HL-60 (cell line): ENCODE data around the gene MTPN.

Experiments
- DNase-seq, 2 experiments: peaks; one replicate each; pipeline ENCODE4 v3.0.0-alpha.2; 2010 to 2020; ENCODE audit warnings: low read depth in 1 of 2, low spot score in 1 of 2
- H3K27ac ChIP-seq: fragments of 250-450 bp; sonication (Bioruptor Pico); replicated peaks from 2 replicates; pipeline ENCODE4 v1.5.1; 2020; ENCODE audit warnings: mild to moderate bottlenecking, moderate library complexity
- H3K27me3 ChIP-seq: fragments of 250-450 bp; sonication (Bioruptor Pico); 2 replicates; pipeline ENCODE4 v1.5.1; 2021; ENCODE audit warnings: mild to moderate bottlenecking, moderate library complexity; ENCODE audit not compliant: insufficient read depth, poor library complexity, severe bottlenecking
- H3K4me3 ChIP-seq: replicated peaks from 2 replicates; pipeline ENCODE4 v1.5.1; 2011; ENCODE audit warnings: mild to moderate bottlenecking, control low read depth, low read length; ENCODE audit not compliant: insufficient read depth
- GABPA ChIP-seq: IDR thresholded peaks from 2 replicates; pipeline ENCODE4 v1.6.1; 2012; ENCODE audit warnings: low read depth
- POLR2AphosphoS5 ChIP-seq: IDR thresholded peaks from 2 replicates; pipeline ENCODE4 v1.6.1; 2012; ENCODE audit warnings: low read depth
- SPI1 ChIP-seq: IDR thresholded peaks from 2 replicates; pipeline ENCODE4 v1.6.1; 2012; ENCODE audit warnings: low read depth, mild to moderate bottlenecking, borderline replicate concordance
- TF ChIP-seq, protein P1 (sequence below): IDR thresholded peaks from one replicate; pipeline ENCODE4 v1.5.1; 2011; ENCODE audit warnings: low read length, control low read depth, inconsistent platforms; ENCODE audit not compliant: insufficient read depth
- TF ChIP-seq, protein P2 (sequence below): IDR thresholded peaks from 2 replicates; pipeline ENCODE4 v1.6.1; 2012; ENCODE audit warnings: low read depth; ENCODE audit not compliant: insufficient replicate concordance

MTPN gene

DNA sequence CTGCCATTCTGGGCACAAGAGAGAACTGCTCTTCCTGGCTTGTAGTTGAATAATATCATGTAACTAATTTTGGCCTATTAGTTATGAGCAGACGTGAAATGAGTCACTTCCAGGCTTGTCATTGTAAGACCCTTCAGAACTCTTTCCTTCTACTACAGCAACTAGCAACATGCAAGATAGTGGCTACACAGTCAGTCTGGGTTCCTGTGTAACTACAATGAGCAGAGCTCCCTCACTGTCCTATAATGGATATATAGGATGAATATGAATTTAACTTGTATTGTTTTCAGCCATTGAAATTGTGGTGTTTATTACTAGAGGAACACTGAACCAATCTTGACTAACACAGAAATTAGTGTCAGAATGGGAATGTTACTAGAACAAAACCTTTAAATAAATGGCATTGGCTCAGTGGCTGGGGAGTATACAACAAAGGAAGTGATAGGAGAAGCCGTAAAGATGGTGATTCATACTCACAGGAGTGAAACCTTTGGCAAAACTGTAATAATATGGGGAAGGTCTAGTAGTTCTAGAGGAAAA, 2.9 kb upstream of the MTPN start:
- no peak overlapping the region for H3K4me3 ChIP-seq
- H3K27ac ChIP-seq, result no peak overlapping the region
- no peak for DNase-seq
- H3K27me3 ChIP-seq, result no peaks in the 10 kb centered on the region
- TF ChIP-seq, protein P1, sequence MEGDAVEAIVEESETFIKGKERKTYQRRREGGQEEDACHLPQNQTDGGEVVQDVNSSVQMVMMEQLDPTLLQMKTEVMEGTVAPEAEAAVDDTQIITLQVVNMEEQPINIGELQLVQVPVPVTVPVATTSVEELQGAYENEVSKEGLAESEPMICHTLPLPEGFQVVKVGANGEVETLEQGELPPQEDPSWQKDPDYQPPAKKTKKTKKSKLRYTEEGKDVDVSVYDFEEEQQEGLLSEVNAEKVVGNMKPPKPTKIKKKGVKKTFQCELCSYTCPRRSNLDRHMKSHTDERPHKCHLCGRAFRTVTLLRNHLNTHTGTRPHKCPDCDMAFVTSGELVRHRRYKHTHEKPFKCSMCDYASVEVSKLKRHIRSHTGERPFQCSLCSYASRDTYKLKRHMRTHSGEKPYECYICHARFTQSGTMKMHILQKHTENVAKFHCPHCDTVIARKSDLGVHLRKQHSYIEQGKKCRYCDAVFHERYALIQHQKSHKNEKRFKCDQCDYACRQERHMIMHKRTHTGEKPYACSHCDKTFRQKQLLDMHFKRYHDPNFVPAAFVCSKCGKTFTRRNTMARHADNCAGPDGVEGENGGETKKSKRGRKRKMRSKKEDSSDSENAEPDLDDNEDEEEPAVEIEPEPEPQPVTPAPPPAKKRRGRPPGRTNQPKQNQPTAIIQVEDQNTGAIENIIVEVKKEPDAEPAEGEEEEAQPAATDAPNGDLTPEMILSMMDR, result no peak
- TF ChIP-seq SPI1 (no peak), POLR2AphosphoS5 (no peak), GABPA (no peak)
- TF ChIP-seq, protein P2, sequence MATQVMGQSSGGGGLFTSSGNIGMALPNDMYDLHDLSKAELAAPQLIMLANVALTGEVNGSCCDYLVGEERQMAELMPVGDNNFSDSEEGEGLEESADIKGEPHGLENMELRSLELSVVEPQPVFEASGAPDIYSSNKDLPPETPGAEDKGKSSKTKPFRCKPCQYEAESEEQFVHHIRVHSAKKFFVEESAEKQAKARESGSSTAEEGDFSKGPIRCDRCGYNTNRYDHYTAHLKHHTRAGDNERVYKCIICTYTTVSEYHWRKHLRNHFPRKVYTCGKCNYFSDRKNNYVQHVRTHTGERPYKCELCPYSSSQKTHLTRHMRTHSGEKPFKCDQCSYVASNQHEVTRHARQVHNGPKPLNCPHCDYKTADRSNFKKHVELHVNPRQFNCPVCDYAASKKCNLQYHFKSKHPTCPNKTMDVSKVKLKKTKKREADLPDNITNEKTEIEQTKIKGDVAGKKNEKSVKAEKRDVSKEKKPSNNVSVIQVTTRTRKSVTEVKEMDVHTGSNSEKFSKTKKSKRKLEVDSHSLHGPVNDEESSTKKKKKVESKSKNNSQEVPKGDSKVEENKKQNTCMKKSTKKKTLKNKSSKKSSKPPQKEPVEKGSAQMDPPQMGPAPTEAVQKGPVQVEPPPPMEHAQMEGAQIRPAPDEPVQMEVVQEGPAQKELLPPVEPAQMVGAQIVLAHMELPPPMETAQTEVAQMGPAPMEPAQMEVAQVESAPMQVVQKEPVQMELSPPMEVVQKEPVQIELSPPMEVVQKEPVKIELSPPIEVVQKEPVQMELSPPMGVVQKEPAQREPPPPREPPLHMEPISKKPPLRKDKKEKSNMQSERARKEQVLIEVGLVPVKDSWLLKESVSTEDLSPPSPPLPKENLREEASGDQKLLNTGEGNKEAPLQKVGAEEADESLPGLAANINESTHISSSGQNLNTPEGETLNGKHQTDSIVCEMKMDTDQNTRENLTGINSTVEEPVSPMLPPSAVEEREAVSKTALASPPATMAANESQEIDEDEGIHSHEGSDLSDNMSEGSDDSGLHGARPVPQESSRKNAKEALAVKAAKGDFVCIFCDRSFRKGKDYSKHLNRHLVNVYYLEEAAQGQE, result no peak

DNA sequence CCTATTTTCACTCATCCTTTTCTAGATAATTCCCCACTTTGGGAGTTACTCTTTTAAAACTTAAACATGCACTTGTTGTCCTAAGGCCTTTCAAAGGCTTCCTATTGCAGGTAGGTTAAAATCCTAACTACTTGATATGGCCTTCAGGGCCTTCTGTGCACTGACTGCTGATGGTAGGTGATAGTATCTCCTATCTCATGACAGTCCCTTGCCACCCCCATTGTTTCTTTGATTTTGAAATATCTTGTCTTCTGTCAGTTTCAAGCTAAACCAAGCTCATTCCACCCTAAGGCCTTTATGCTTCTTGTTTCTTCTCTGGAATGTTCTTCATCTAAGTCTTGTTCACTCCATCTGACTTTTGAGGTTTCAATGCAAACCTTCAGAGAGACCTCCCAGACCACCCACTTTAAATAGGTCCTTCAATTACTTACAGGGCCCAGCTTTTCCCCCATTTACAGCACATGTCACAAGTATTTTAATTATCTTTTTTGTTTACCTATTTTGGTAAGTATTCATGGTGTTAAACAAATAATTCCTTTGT, 2.4 kb upstream of the MTPN start:
- H3K27ac ChIP-seq, result no peak overlapping the region
- TF ChIP-seq, protein P2, result no peak
- no peak for TF ChIP-seq SPI1
- TF ChIP-seq, protein P1, result no peak
- no peak for TF ChIP-seq GABPA
- TF ChIP-seq POLR2AphosphoS5, result no peak
- H3K4me3 ChIP-seq, result no peak overlapping the region
- DNase-seq, result no peak
- H3K27me3 ChIP-seq, result no peaks in the 10 kb centered on the region

DNA sequence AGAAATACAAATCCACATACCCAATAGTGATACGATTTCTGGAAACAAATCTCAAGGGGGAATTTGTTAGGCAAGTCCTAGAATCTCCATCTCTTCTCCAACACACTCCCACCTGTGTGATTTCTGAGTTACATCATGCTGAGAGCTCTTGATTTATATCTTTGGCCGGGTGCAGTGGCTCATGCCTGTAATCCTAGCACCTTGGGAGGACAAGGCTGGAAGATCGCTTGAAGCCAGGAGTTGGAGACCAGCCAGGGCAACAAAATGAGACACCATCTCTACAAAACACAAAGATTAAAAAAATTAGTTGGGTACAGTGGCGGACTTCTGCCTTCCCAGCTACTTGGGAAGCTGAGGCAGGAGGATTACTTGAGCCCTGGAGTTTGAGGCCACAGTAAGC, 1.5 kb upstream of the MTPN start:
- H3K4me3 ChIP-seq, result no peak overlapping the region
- TF ChIP-seq, protein P2, result no peak
- TF ChIP-seq POLR2AphosphoS5 (no peak), SPI1 (no peak), GABPA (no peak)
- TF ChIP-seq, protein P1, result no peak
- no peak overlapping the region for H3K27ac ChIP-seq

More for the DNA sequence above, 1.5 kb upstream of the MTPN start:
- DNase-seq, result no peak
- no peaks in the 10 kb centered on the region for H3K27me3 ChIP-seq
